ENCODE measurements around the gene TMEM250.

GRCh38 chr9:136160995-136161610, 42.4 kb upstream of the TMEM250 start:
- TF ChIP-seq CTCF (IDR thresholded peaks at IDR 0.05): no peak
- TF ChIP-seq POLR2AphosphoS5 (IDR thresholded peaks at IDR 0.05; ENCODE audit: low read depth, low read length): no peak
- no peak for TF ChIP-seq REST (IDR thresholded peaks at IDR 0.05; ENCODE audit: insufficient read depth in 1 of 2, low read depth in 2 of 2, low read length in 1 of 2)
- no peak for TF ChIP-seq TCF7L2 (IDR thresholded peaks at IDR 0.05; ENCODE audit: low read depth, low read length)
- TF ChIP-seq SIN3A (IDR thresholded peaks at IDR 0.05; ENCODE audit: borderline replicate concordance, insufficient read depth, low read depth, low read length): no peak

Measured in Panc1 (cell line).